WERI-Rb-1 (cell line): ENCODE data around the gene KLHL14.
"Not testable (repeated sequence)": the region's sequence is repeated elsewhere in the genome, so short reads cannot be mapped to it uniquely, and the experiment has no call there.

Experiments
- DNase-seq: peaks from one replicate; pipeline ENCODE4 v3.0.0-alpha.2; 2020
- H3K27ac ChIP-seq: fragments of 250-450 bp; sonication (Bioruptor Pico); 2 replicates; pipeline ENCODE4 v1.5.1; 2020; ENCODE audit warnings: mild to moderate bottlenecking, moderate library complexity
- H3K27me3 ChIP-seq: fragments of 250-450 bp; sonication (Bioruptor Pico); 2 replicates; pipeline ENCODE4 v1.5.1; 2021; ENCODE audit warnings: mild to moderate bottlenecking, low read depth, moderate library complexity; ENCODE audit not compliant: insufficient read depth, severe bottlenecking
- H3K36me3 ChIP-seq: fragments of 250-450 bp; sonication (Bioruptor Pico); 2 replicates; pipeline ENCODE4 v1.5.1; 2020; ENCODE audit warnings: mild to moderate bottlenecking, moderate library complexity
- H3K4me3 ChIP-seq: 2 replicates; pipeline ENCODE4 v1.5.1; 2011; ENCODE audit warnings: low read depth, mild to moderate bottlenecking, control low read depth, low read length
- H3K9me3 ChIP-seq: fragments of 250-450 bp; sonication (Bioruptor Pico); 2 replicates; pipeline ENCODE4 v1.5.1; 2021; ENCODE audit warnings: mild to moderate bottlenecking, moderate library complexity; ENCODE audit not compliant: severe bottlenecking
- TF ChIP-seq, protein P1 (sequence below): IDR thresholded peaks from 2 replicates; pipeline ENCODE4 v1.5.1; 2011; ENCODE audit warnings: low read depth, mild to moderate bottlenecking, control low read depth, inconsistent platforms, low read length

KLHL14 gene

DNA sequence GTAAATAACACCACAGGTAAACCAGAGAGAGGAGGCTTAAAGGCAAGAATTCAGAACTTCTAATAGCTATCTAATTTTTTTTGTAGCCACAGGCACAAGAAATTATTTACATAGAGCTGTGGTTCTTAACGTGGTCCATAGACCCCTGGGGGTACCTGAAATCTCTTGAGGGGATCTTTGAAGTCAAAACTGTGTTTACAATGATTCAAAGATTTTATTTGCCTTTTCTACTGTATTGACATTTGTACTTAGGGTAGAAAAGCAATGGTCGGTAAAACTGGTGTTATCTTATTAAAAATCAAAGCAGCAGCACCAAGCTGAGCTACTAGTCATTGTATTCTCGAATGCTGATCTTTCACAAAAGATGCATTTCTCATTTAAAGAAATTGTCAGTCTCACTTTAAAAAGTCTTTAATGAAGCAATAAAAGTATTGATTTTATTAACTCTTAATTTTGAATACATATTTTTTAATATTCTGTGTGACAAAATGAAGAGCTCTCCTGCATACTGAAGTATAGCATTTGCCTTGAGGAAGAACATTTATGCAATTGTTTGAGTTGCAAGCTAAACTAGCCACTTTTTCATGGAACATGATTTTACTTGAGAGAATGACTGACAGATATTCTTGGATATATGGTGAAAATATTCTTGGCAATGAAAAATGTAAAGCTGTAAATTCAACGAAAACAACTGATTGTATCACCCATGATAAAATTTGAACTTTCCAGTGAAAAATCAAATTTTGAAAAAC, 25.6 kb upstream of the KLHL14 start:
- DNase-seq = no peak
- Histone ChIP-seq H3K27ac (no peak overlapping the region), H3K36me3 (no peaks in the 10 kb centered on the region), H3K9me3 (peaks cover 15% of the 10 kb centered on the region), H3K27me3 (no peaks in the 10 kb centered on the region), H3K4me3 (no peak overlapping the region)
- TF ChIP-seq, protein P1, sequence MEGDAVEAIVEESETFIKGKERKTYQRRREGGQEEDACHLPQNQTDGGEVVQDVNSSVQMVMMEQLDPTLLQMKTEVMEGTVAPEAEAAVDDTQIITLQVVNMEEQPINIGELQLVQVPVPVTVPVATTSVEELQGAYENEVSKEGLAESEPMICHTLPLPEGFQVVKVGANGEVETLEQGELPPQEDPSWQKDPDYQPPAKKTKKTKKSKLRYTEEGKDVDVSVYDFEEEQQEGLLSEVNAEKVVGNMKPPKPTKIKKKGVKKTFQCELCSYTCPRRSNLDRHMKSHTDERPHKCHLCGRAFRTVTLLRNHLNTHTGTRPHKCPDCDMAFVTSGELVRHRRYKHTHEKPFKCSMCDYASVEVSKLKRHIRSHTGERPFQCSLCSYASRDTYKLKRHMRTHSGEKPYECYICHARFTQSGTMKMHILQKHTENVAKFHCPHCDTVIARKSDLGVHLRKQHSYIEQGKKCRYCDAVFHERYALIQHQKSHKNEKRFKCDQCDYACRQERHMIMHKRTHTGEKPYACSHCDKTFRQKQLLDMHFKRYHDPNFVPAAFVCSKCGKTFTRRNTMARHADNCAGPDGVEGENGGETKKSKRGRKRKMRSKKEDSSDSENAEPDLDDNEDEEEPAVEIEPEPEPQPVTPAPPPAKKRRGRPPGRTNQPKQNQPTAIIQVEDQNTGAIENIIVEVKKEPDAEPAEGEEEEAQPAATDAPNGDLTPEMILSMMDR = no peak

DNA sequence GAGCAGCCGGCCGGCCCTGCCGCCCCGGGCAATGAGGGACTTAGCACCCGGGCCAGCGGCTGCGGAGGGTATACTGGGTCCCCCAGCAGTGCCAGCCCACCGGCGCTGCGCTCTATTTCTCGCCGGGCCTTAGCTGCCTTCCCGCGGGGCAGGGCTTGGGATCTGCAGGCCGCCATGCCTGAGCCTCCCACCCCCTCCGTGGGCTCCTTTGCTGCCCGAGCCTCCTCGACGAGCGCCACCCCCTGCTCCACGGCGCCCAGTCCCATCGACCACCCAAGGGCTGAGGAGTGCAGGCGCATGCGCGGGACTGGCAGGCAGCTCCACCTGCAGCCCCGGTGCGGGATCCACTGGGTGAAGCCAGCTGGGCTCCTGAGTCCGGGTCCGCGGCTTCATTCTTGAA, 21.8 kb upstream of the KLHL14 start:
- not testable (repeated sequence) for H3K36me3 ChIP-seq, H3K27ac ChIP-seq, H3K4me3 ChIP-seq, DNase-seq, H3K27me3 ChIP-seq
- H3K9me3 ChIP-seq = peaks cover 15% of the 10 kb centered on the region

DNA sequence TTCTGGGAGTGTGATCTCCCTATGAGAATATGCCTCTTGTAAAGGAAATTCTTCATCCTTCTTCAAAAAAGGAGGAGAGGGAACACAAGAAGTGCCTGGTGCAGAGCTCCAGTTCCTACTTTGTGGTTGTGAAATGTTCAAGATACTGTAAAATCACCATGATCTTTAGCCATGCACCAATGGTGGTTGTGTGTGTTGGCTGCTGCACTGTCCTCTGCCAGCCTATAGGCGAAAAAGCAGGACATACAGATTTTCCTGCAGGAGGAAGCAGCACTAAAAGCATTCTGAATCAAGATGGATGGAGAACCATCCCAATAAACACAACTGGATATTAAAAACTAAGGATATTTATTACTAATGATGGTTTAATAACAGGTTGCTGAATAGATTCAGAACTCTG, 6.2 kb upstream of the KLHL14 start:
- TF ChIP-seq, protein P1 = no peak
- Histone ChIP-seq H3K4me3 (no peak overlapping the region), H3K27ac (no peak overlapping the region), H3K9me3 (no peaks in the 10 kb centered on the region), H3K27me3 (no peaks in the 10 kb centered on the region), H3K36me3 (no peaks in the 10 kb centered on the region)
- DNase-seq = no peak

DNA sequence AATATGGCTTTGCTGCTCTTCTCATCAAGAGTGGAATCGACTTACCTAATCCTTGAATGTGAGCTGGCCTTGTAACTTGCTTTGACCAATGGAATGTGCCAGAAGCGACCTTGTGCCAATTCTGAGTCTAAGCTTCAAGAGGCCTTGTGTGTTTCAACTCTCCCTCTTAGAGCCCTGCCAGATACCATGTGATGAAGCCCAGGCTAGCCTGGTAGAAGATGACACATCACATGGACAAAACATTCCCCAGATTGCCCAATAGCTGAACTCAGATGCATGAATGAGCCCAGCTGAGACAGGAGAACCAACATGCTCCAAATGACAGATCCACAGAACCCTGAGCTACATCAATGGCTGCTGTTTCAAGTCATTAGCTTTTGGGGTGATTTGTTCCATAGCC, 4.2 kb upstream of the KLHL14 start:
- H3K27me3 ChIP-seq = peaks cover 11% of the 10 kb centered on the region
- TF ChIP-seq, protein P1 = no peak
- H3K27ac ChIP-seq = no peak overlapping the region
- no peak for DNase-seq
- no peaks in the 10 kb centered on the region for H3K36me3 ChIP-seq
- no peak overlapping the region for H3K4me3 ChIP-seq
- H3K9me3 ChIP-seq = no peaks in the 10 kb centered on the region

DNA sequence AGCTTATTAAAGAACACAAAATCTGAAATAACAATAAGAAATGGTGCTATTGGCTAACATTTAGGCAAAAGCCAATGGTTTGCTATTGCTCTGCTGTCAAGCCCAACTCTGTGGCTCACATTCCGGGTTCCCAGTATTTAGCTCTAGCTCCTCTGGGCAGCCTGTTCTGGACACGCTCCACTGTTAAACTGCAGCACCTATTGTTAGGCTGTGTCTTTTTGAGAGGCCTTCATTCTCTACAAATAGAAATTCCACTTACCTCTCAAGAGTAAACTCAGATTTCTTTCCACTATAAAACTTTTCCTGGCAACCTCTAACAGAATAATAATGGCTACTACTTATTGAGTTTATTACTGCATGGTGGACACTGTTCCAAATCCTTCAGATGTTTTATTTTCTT, 3.7 kb upstream of the KLHL14 start:
- no peak overlapping the region for H3K4me3 ChIP-seq
- no peaks in the 10 kb centered on the region for H3K36me3 ChIP-seq
- peaks cover 11% of the 10 kb centered on the region for H3K27me3 ChIP-seq
- TF ChIP-seq, protein P1 = no peak
- no peaks in the 10 kb centered on the region for H3K9me3 ChIP-seq
- no peak for DNase-seq
- no peak overlapping the region for H3K27ac ChIP-seq

DNA sequence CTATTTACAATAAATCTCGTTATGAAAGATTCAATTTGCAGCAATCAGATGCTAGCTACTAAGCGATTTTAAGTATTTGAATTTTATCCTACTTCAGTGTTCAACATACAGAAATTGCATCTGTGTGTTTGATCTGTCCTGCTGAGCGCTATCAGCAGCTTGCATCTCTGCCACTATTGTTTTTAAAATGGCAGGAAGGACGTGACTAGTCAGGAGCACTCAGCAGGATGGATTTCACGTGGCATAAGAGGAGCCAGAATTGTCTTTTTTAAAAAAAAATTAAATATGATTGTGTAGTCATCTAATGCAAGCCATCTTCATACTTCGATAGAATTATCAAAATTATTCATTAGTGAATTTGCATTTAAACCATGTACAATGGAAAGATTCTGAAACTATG, 2.8 kb upstream of the KLHL14 start:
- no peak overlapping the region for H3K27ac ChIP-seq
- DNase-seq = no peak
- TF ChIP-seq, protein P1 = no peak

More for the DNA sequence above, 2.8 kb upstream of the KLHL14 start:
- H3K9me3 ChIP-seq = no peaks in the 10 kb centered on the region
- H3K4me3 ChIP-seq = no peak overlapping the region
- peaks cover 20% of the 10 kb centered on the region for H3K27me3 ChIP-seq
- no peaks in the 10 kb centered on the region for H3K36me3 ChIP-seq
